OCI-M1 (cell line): ENCODE measurements around the gene VPS29.
"Not testable (repeated sequence)": the region's sequence is repeated elsewhere in the genome, so short reads cannot be mapped to it uniquely, and the experiment has no call there.

Source experiments
- DNase-seq: peaks from one replicate; lab custom pipeline; 2025; lab: John Stamatoyannopoulos, UW

VPS29 gene

GRCh38 chr12:110520876-110521712 is 19.2 kb upstream of the VPS29 start:
- DNase-seq, result peak; percentile 49

DNA sequence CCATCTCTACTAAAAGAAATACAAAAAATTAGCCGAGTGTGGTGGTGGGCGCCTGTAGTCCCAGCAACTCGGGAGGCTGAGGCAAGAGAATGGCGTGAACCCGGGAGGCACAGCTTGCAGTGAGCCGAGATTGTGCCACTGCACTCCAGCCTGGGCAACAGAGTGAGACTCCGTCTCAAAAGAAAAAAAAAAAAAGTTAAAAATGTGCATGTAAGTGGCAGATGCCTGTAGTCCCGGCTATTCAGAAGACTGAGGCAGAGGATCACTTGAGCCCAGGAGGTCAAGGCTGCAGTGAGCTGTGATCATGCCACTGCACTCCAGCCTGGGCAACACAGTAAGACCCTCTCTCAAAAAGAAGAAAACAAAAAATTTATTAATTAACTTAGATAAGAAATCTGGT is 16.1 kb upstream of the VPS29 start:
- DNase-seq, result not testable (repeated sequence)

- DNase-seq, result no peak
These were observed 15.1 kb upstream of the VPS29 start for GRCh38 chr12:110516995-110517394.

GRCh38 chr12:110514363-110514762 is 12.5 kb upstream of the VPS29 start:
- no peak for DNase-seq

DNA sequence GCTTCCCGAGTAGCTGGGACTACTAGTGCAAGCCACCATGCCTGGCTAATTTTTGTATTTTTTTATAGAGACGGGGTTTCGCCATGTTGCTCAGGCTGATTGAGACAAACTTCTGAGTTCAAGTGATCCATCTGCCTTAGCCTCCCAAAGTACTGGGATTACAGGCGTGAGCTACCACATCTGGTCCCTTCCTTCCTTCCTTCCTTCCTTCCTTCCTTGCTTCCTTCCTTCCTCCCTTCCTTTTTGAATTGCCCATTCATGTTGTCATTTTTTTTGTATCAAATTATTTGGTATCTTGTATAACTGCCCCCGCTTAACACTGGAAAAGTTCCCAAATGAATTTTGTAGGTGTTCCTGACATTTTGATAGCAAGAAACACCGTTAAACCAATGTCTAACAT is 11.9 kb upstream of the VPS29 start:
- no peak for DNase-seq

DNA sequence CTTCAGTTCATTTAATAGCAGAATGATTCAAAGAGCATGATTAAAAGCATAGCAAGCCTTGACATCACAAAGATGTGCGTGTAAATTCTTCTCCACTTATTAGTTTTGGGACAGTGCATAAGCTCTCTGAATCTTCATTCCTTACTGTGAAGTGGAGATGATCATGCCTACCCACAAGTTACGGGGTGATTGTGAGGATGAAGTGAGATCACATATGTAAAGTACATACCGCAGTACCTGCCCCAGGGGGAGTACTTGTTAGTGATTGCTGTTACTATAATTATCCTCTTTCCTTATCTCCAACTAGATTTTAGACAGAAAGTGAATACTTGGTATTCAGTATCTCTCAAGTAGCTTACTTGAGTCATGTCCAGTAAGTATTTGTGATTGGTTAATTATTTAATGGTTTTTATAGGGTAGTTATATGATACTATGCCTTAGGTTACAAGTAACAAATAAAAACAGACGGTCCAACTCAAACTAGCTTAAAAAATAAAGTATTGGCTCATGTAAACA is 6.2 kb upstream of the VPS29 start:
- no peak for DNase-seq

GRCh38 chr12:110505332-110505731 is 3.4 kb upstream of the VPS29 start:
- no peak for DNase-seq

GRCh38 chr12:110503432-110503831 is 1.5 kb upstream of the VPS29 start:
- peak; percentile 14 for DNase-seq

- DNase-seq, result peak; percentile 81
These were observed 536 bp downstream of the VPS29 start for GRCh38 chr12:110501399-110501751.

DNA sequence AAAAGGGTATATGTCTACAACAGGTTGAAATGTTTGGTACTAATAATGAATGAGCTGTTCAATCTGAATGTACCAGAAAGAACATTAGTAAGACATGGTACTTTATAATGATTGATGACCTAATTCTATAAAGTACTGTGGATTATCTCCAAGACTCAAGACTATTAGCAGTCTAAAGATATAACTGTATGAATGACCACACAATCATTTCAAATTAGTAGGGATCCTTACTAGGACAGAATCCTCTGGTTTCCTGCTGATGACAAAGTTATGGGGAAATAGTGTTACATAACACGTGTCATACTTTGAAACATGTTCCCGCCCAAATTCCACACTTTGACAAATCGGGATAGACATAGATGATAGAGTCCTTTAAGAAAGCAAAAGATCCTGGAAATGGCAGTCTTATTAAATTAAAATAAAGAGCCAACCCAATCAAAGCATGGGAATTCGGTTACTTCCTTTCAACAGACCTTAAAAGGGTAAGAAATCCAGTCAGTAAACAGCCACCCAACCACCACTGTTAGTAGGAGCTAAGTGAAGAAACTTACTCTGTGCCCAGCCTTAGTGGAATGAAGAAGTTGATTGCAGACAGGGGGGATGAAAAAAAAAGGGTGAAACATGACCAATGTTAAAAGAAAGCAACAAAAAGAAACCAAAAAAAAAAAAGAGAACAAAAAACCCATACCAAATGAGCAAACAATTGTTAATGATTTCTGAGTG is 2.8 kb downstream of the VPS29 start:
- peak; percentile 69 for DNase-seq

DNA sequence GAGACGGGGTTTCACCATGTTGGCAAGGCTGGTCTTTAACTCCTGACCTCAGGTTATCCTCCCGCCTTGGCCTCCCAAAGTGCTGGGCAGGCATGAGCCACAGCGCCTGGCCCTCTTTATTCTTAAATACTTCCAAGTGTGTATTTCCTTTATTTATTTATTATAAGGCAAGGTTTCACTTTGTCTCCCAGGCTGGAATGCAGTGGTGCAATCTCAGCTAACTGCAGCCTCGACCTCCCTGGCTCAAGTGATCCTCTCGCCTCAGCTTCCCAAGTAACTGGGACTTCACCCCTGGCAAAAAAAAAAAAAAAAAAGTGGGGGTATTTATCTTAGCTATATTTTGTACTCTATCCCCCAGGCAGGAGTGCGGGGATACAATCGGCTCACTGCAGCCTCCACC is 26.5 kb downstream of the VPS29 start:
- no peak for DNase-seq

GRCh38 chr12:110468214-110469048 is 33.5 kb downstream of the VPS29 start, which contains the start of the genes FAM216A and GPN3:
Gene FAM216A (plus strand): TSS chr12:110468845. CDS start chr12:110468876, 31 bp downstream.
Gene GPN3 (minus strand): TSS chr12:110468257. CDS start chr12:110468203, 54 bp downstream.
- peak; percentile 99 for DNase-seq

DNA sequence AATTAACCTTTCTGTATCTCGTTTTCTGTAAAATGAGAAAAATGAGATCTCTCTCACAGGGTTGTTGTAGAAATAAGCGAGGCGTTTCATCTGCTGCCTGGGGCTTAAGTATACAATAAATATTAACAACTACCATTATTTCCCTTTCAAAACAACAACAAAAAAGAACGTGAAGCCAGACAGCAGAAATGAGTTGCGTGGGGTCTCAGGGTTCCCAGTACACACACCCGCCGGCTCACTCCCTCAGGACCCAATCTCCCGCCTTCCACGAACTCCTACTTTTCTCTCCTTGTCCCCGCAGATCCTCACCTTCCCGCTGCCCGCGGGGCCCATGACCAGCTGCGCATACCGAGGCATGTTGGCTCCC is 34.1 kb downstream of the VPS29 start:
- DNase-seq, result no peak

DNA sequence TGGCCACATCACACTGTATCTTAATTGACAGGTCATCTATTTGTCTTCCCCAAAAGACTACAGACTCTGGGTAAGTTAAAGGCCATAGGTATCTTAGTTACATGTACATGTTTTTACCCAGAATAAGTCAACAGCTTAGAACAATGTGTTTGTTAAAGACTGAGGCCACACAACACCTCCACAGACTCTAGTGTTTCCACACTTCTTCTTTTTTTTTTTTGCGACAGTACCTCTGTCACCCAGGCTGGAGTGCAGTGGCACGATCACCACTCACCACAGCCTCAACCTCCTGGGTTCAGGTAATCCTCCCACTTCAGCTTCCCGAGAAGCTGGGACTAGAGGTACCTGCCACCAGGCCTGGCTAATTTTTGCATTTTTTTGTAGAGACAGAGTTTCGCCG is 35.1 kb downstream of the VPS29 start:
- DNase-seq, result peak; percentile 46

DNA sequence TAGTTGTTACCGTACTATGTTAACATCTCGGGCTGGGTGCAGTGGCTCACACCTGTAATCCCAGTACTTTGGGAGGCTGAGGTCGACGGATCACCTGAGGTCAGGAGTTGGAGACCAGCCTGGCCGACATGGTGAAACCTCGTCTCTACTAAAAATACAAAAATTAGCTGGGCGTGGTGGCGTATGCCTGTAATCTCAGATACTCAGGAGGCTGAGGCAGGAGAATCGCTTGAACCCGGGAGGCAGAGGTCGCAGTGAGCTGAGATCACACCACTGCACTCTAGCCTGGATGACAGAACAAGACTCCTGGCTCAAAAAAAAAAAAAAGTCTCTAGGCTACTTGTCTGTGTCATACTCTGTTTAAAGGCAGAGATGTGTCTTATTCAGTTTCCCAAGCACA is 36.1 kb downstream of the VPS29 start:
- DNase-seq, result not testable (repeated sequence)

DNA sequence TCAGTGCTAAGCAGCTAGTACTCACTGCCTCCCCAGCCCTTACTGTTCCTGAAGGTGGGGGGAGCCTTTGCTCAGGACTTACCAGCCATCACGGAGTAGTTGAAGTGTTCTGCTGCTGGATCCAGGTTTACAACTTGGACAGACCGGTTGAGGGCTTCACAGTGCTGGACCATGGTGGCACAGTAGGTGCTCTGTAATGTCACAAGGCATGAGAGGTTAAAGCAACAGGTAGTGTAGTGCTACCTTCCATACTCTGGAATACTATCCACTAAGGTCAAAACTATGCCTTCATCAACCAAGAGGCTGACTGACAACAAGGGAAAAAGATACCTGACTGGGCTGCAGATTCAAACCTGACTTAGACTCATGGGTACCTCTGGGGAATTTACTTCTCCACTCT is 36.9 kb downstream of the VPS29 start:
- DNase-seq, result no peak

- not testable (repeated sequence) for DNase-seq
These were observed 40.7 kb downstream of the VPS29 start for GRCh38 chr12:110461189-110461588.

DNA sequence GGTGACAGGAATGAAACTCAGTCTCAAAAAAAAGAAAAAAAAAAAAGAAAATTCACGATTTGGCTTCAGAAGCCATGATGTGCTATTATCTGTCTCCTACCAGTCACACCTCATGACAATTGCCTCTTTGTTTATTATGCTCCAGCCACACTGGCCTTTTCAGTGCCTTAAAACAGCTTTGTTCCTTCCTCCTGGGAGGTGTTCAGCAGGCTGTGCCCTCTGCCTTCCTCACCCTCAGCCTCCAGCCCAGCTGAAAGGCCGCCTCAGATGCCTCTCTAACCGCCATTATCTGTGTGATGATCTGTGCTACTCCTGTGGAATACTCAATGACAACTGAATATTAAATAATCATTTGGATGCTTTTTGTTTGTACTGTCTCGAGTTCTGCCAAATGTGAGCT is 43.2 kb downstream of the VPS29 start:
- DNase-seq, result no peak

DNA sequence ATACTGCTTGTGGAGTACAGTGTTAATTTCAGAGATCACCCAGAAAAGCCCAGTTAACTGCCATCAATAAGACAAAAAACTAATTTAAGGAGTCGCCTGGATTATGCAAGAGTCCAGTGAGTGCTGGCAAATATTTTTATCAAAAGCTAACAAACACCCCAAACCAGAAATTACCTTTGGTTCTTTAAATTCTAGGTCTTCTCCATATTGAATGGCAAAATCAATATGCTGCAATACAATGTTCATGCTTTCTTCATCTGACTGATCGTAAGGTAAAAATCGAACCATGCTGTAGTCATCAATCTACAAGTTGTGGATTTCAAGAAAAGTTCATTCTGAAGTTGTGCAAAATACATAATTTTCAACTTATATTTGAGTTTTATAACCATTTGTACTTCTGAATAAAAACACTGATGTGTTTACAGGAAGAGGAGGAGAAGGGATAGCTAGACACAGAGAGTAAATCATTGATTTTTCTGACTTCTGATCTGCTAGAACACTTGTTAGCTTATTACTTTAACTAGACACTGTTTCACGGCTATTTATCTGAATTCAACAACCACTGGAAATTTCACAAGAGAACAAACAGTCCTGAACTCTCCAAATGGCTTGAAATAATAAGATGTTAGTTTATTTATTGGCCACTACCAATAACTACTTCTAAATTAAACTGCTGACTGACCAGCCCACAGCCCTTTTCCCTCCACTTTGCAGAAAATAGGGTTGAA is 48.2 kb downstream of the VPS29 start:
- no peak for DNase-seq

GRCh38 chr12:110451263-110451662 is 50.6 kb downstream of the VPS29 start:
- DNase-seq, result no peak

DNA sequence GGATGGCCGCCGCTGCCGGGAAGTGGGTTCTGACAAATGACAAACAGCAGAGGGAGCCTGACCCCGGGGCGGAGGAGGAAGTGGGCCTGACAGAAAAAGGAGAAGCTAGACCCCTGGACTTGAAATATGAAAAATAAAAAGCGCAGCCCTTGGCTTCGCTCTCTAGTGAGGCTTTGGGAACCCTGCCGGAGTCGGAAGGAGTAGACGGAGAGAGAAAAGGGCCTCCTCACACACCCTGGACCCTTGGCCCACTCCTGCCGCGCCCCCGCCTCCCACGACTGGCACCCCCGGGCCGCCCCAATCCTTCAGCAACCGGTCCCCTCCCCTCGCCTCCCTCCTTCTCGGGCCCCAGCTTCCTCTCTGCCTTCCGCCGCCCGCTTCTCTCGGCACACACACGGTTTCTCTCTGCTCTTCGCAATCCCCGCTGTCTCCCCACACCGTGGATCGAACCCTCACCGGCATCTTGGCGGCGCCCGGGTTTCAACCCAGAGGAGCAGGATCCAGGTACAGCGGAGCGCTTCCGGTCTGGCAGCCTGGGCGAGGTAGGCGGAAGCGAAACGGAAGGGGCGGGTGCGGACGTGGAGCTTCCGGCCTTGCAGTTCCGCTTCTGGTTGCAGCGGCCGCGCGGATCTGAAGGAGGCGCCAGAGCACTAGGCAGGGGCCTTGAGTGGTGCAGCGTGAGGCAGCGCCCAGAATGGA is 52.0 kb downstream of the VPS29 start, which contains the start of gene ARPC3:
ARPC3 (minus strand) TSS at position 539 of the 699 bp plus-strand sequence; CDS start at position 462, 77 bp downstream.
- DNase-seq, result peak; percentile 97
